ENCODE results near the gene TEX35. TPM values are rescaled to one million over a fixed set of nuclear protein-coding genes. Genes with fewer than 3 reads are reported as not detected.

The TEX35 gene
- total RNA-seq, 1 experiment from 2014 or later: not detected

DNA sequence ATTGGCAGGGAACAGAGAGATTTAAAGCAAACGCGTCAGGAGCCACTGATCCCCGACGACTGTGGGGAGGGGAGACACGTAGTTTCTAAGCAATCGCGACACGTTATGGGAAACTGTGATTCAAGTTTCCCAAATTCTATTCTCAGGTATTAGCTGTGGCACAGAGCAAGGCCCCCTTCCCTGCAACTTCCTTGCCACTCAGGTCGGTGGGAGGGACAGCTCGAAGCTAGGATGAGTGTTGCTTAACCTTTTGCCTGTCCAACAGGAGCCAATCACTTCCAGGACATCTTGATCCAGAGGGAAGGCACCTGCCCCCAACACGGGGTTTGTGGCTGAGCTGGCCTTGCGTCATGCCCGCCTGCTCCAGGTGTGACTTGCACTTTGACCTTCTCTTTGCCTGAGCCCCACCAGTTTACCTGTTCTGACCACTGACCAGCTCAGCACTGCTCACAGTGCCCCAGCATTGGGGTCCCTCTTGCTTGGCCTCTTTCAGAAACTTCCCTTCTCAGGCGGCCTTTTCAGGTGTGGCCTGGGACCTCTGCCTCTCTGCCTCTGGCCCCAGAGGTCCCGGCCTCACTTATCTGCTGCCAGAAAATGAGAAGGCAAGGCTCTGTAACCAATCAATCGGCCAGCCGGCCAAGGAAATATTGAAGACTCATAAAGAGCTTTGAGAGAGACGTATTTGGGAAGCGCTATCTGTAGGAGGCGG lies 24.6 kb downstream of the TEX35 start:
- no TSS peak for BruUV-seq (replicated peaks)
- intact Hi-C loops (cut with micrococcal nuclease): loop anchor here (10.0 kb wide), 1 partner anchor 503 kb away; no protein-coding TSS in a partner anchor
- TF ChIP-seq, protein P1, sequence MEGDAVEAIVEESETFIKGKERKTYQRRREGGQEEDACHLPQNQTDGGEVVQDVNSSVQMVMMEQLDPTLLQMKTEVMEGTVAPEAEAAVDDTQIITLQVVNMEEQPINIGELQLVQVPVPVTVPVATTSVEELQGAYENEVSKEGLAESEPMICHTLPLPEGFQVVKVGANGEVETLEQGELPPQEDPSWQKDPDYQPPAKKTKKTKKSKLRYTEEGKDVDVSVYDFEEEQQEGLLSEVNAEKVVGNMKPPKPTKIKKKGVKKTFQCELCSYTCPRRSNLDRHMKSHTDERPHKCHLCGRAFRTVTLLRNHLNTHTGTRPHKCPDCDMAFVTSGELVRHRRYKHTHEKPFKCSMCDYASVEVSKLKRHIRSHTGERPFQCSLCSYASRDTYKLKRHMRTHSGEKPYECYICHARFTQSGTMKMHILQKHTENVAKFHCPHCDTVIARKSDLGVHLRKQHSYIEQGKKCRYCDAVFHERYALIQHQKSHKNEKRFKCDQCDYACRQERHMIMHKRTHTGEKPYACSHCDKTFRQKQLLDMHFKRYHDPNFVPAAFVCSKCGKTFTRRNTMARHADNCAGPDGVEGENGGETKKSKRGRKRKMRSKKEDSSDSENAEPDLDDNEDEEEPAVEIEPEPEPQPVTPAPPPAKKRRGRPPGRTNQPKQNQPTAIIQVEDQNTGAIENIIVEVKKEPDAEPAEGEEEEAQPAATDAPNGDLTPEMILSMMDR (IDR thresholded peaks at IDR 0.05; ENCODE audit: unreplicated experiment): no peak
- peak overlapping the region; percentile 92 for H3K27ac Mint-ChIP-seq (ENCODE audit: low read depth, unreplicated experiment)
- no peaks in the 10 kb centered on the region for H3K9me3 Mint-ChIP-seq (ENCODE audit: unreplicated experiment)
- peaks cover 46% of the 10 kb centered on the region for H3K4me1 Mint-ChIP-seq (ENCODE audit: insufficient read depth, unreplicated experiment)
- peak; percentile 47 for DNase-seq (ENCODE audit: unreplicated experiment)
- peak overlapping the region; percentile 30 for H3K4me3 Mint-ChIP-seq (ENCODE audit: unreplicated experiment)
- no peaks in the 10 kb centered on the region for H3K27me3 Mint-ChIP-seq (ENCODE audit: insufficient read depth, unreplicated experiment)
- CTCF ChIA-PET: interaction anchor here (0.5 to 12.2 kb wide), 18 partner anchors 10 to 546 kb away, joined by 3 to 390 read pairs (median 4); no protein-coding TSS in a partner anchor
- H3K36me3 Mint-ChIP-seq (ENCODE audit: insufficient read depth, unreplicated experiment): peaks cover 4% of the 10 kb centered on the region
- POLR2A ChIA-PET: interaction anchor here (0.6 to 3.4 kb wide), 16 partner anchors 11 to 605 kb away, joined by 3 to 38 read pairs (median 4); partner anchors contain the start of gene RALGPS2

DNA sequence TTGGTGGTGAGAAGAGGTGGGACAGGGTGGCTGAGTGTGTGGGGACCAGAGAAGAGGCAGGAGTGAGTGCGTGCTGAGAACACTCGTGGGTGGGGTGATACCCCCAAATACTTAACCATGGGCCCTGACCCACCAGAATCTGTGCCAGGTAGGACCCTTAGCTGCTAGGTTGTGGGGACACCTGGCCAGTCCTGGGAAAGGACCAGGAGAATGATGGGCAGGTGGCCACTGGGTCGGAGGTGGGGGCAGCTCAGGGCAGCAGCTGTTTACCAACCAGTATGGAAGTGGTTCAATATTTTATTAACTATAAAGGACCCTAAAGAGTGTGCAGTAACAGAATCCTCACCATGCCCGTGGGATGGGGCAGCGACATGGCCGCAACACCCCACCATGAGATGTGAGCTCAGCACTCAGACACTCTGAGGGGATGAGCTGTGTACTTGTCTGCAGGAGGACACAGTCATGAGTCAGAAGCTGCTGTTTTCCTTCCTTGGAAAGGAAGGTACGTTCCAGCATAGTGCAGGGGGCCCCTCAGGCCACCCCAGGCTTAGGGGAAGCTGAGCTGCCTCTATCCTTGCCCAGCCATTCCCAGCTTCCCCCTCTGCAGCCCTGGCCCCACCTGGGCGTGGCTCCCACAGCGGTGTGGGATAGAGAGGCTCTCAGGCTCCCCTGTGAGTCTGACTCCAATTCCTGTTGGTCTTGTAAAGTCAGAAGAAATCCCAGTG lies 25.4 kb downstream of the TEX35 start:
- peak; percentile 35 for DNase-seq (ENCODE audit: unreplicated experiment)
- peaks cover 6% of the 10 kb centered on the region for H3K36me3 Mint-ChIP-seq (ENCODE audit: insufficient read depth, unreplicated experiment)
- intact Hi-C loops (cut with micrococcal nuclease): loop anchor here (10.0 kb wide), 1 partner anchor 504 kb away; no protein-coding TSS in a partner anchor
- ChIA-PET POLR2A (interaction anchor here (1.6 to 3.4 kb wide), 3 partner anchors 188 to 489 kb away, joined by 6 to 38 read pairs (median 12); partner anchors contain the start of gene RALGPS2), CTCF (interaction anchor here (0.6 to 12.2 kb wide), 15 partner anchors 11 to 488 kb away, joined by 3 to 390 read pairs (median 4); no protein-coding TSS in a partner anchor)
- no TSS peak for BruUV-seq (replicated peaks)
- H3K27me3 Mint-ChIP-seq (ENCODE audit: insufficient read depth, unreplicated experiment): no peaks in the 10 kb centered on the region
- no peaks in the 10 kb centered on the region for H3K9me3 Mint-ChIP-seq (ENCODE audit: unreplicated experiment)
- TF ChIP-seq, protein P1 (IDR thresholded peaks at IDR 0.05; ENCODE audit: unreplicated experiment): no peak
- no peak overlapping the region for H3K4me3 Mint-ChIP-seq (ENCODE audit: unreplicated experiment)
- H3K4me1 Mint-ChIP-seq (ENCODE audit: insufficient read depth, unreplicated experiment): peaks cover 49% of the 10 kb centered on the region
- no peak overlapping the region for H3K27ac Mint-ChIP-seq (ENCODE audit: low read depth, unreplicated experiment)

DNA sequence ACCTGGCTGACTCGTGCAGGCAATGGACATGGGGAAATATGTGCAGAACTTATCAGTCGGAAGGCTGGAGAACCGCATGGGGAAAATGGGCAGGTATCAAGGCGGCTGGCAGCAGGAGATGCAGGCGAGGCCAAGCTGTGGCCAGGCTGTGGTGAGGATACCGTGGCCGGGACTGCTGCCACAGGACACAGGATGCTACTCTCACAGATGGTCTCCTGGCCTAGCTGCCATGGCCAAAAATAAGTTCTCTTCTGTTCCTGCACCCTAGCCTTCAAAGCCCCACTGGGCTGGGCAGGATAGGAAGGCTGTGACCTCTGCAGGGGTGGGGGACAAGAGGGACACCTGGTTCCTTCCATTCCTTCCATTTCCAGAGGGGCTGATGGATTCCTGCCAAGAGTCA lies 26.4 kb downstream of the TEX35 start:
- Mint-ChIP-seq H3K27ac (ENCODE audit: low read depth, unreplicated experiment) (no peak overlapping the region), H3K27me3 (ENCODE audit: insufficient read depth, unreplicated experiment) (no peaks in the 10 kb centered on the region), H3K4me1 (ENCODE audit: insufficient read depth, unreplicated experiment) (peaks cover 50% of the 10 kb centered on the region), H3K36me3 (ENCODE audit: insufficient read depth, unreplicated experiment) (peaks cover 6% of the 10 kb centered on the region), H3K4me3 (ENCODE audit: unreplicated experiment) (no peak overlapping the region), H3K9me3 (ENCODE audit: unreplicated experiment) (no peaks in the 10 kb centered on the region)
- POLR2A ChIA-PET: interaction anchor here (3.4 kb wide), 1 partner anchor 187 kb away, joined by 38 read pairs; the partner anchor contains the start of gene RALGPS2
- CTCF ChIA-PET: interaction anchor here (0.6 to 12.2 kb wide), 12 partner anchors 11 to 1629 kb away, joined by 3 to 390 read pairs (median 18); partner anchors contain the start of gene RALGPS2
- TF ChIP-seq, protein P1 (IDR thresholded peaks at IDR 0.05; ENCODE audit: unreplicated experiment): no peak
- DNase-seq (ENCODE audit: unreplicated experiment): no peak
- no TSS peak for BruUV-seq (replicated peaks)
- intact Hi-C loops (cut with micrococcal nuclease): loop anchor here (10.0 kb wide), 1 partner anchor 504 kb away; no protein-coding TSS in a partner anchor
